ENCODE results near the gene UTP18. TPM values are rescaled to one million over a fixed set of nuclear protein-coding genes. Genes with fewer than 3 reads are reported as not detected.
A peak's percentile ranks its signal among the peaks of the same experiment; 100 is the strongest.
"Not testable (repeated sequence)": the region's sequence is repeated elsewhere in the genome, so short reads cannot be mapped to it uniquely, and the experiment has no call there.

UTP18 gene
- total RNA-seq = 37.2 and 46.9 TPM in 2 replicates

GRCh38 chr17:51260237-51261023 is at the start of gene UTP18:
Gene UTP18, plus strand, starts transcription at chr17:51260546. Its CDS starts 39 bp downstream, at chr17:51260585.
- peak; percentile 88 for DNase-seq (ENCODE audit: low read depth)

GRCh38 chr17:51214920-51215319 is 45.4 kb upstream of the UTP18 start:
- no peak for DNase-seq (ENCODE audit: low read depth)

GRCh38 chr17:51217946-51218345 is 42.4 kb upstream of the UTP18 start:
- no peak for DNase-seq (ENCODE audit: low read depth)

- DNase-seq (ENCODE audit: low read depth) = no peak
Measured at GRCh38 chr17:51221322-51221721, 39.0 kb upstream of the UTP18 start.

GRCh38 chr17:51224402-51225262 is 35.7 kb upstream of the UTP18 start:
- no peak for DNase-seq (ENCODE audit: low read depth)

GRCh38 chr17:51225523-51225922 is 34.8 kb upstream of the UTP18 start:
- DNase-seq (ENCODE audit: low read depth) = not testable (repeated sequence)

- DNase-seq (ENCODE audit: low read depth) = peak; percentile 19
Measured at GRCh38 chr17:51228161-51228560, 32.2 kb upstream of the UTP18 start.

- DNase-seq (ENCODE audit: low read depth) = no peak
Measured at GRCh38 chr17:51229889-51230288, 30.5 kb upstream of the UTP18 start.

- peak; percentile 49 for DNase-seq (ENCODE audit: low read depth)
Measured at GRCh38 chr17:51230306-51230705, 30.0 kb upstream of the UTP18 start.

GRCh38 chr17:51231999-51232398 is 28.3 kb upstream of the UTP18 start:
- DNase-seq (ENCODE audit: low read depth) = peak; percentile 61

GRCh38 chr17:51234162-51234561 is 26.2 kb upstream of the UTP18 start:
- DNase-seq (ENCODE audit: low read depth) = no peak

GRCh38 chr17:51238255-51238887 is 22.0 kb upstream of the UTP18 start:
- DNase-seq (ENCODE audit: low read depth) = no peak

- DNase-seq (ENCODE audit: low read depth) = no peak
Measured at GRCh38 chr17:51240275-51240674, 20.1 kb upstream of the UTP18 start.

- no peak for DNase-seq (ENCODE audit: low read depth)
Measured at GRCh38 chr17:51244041-51244440, 16.3 kb upstream of the UTP18 start.

GRCh38 chr17:51245535-51245934 is 14.8 kb upstream of the UTP18 start:
- DNase-seq (ENCODE audit: low read depth) = no peak

- DNase-seq (ENCODE audit: low read depth) = no peak
Measured at GRCh38 chr17:51250314-51250840, 10.0 kb upstream of the UTP18 start.

GRCh38 chr17:51251010-51251409 is 9.3 kb upstream of the UTP18 start:
- no peak for DNase-seq (ENCODE audit: low read depth)

- no peak for DNase-seq (ENCODE audit: low read depth)
Measured at GRCh38 chr17:51255673-51256072, 4.7 kb upstream of the UTP18 start.

- no peak for DNase-seq (ENCODE audit: low read depth)
Measured at GRCh38 chr17:51256101-51256500, 4.2 kb upstream of the UTP18 start.

GRCh38 chr17:51257150-51258081 is 2.9 kb upstream of the UTP18 start:
- DNase-seq (ENCODE audit: low read depth) = no peak
